Stimulated activated naive CD8-positive, alpha-beta T cell treated with anti-CD3 and anti-CD28 coated beads, Interleukin-15, amount 100 ng/mL, for 72 hours (primary cell): ENCODE data around the gene CHML.
"Not testable (repeated sequence)": the region's sequence is repeated elsewhere in the genome, so short reads cannot be mapped to it uniquely, and the experiment has no call there.

ENCODE experiments used
- ATAC-seq: fragments of 150-1000 bp; cut with Tn5 transposase; 2 replicates; pipeline ENCODE4 v1.10.0; 2021; ENCODE audit warnings: mild to moderate bottlenecking, moderate library complexity
- DNase-seq, 2 donors: peaks; one replicate each; pipeline ENCODE4 v3.0.0; 2021 to 2022
- H3K27ac Mint-ChIP-seq, 2 donors: one replicate each; pipeline ENCODE4 v1.8.0; 2022; ENCODE audit warnings: mild to moderate bottlenecking in 2 of 2, mixed read lengths in 2 of 2, moderate library complexity in 2 of 2
- H3K27me3 Mint-ChIP-seq: one replicate; pipeline ENCODE4 v1.8.0; 2022; ENCODE audit warnings: mixed read lengths
- H3K4me1 Mint-ChIP-seq: one replicate; pipeline ENCODE4 v1.8.0; 2022; ENCODE audit warnings: mild to moderate bottlenecking, mixed read lengths
- H3K4me3 Mint-ChIP-seq, 2 donors: one replicate each; pipeline ENCODE4 v1.8.0; 2022; ENCODE audit warnings: mild to moderate bottlenecking in 2 of 2, mixed read lengths in 2 of 2, moderate library complexity in 1 of 2
- H3K9me3 Mint-ChIP-seq, 2 donors: one replicate each; pipeline ENCODE4 v1.8.0; 2022; ENCODE audit warnings: mixed read lengths in 2 of 2

The CHML gene

GRCh38 chr1:241640149-241640866 lies at the start of gene CHML, which contains the start of gene OPN3:
Gene CHML, minus strand, starts transcription at chr1:241640369. Its CDS starts 4,603 bp downstream, at chr1:241635766.
Gene OPN3, minus strand, starts transcription at chr1:241640369. Its CDS starts 115 bp downstream, at chr1:241640254.
- Mint-ChIP-seq H3K4me1 (peaks cover 52% of the 10 kb centered on the region), H3K27me3 (no peaks in the 10 kb centered on the region), H3K9me3 (peaks cover 11 to 19% of the 10 kb centered on the region in 2 donors), H3K4me3 (peak within 1 kb of the TSS; percentile 81 to 89), H3K27ac (peak within 1 kb of the TSS; percentile 91 to 93)
- ATAC-seq (peak; percentile 97), DNase-seq (peak; percentile 90 to 92)

- Mint-ChIP-seq H3K9me3 (no peaks in the 10 kb centered on the region), H3K27ac (no peak overlapping the region), H3K27me3 (no peaks in the 10 kb centered on the region), H3K4me3 (no peak overlapping the region), H3K4me1 (no peaks in the 10 kb centered on the region)
- DNase-seq, result no peak
- ATAC-seq, result no peak
These were observed 48.8 kb upstream of the CHML start for GRCh38 chr1:241688940-241689368.

- H3K9me3 Mint-ChIP-seq, result peaks cover 6 to 11% of the 10 kb centered on the region in 2 donors
- no peak overlapping the region for H3K27ac Mint-ChIP-seq
- no peak for DNase-seq
- no peak overlapping the region for H3K4me3 Mint-ChIP-seq
- H3K4me1 Mint-ChIP-seq, result no peaks in the 10 kb centered on the region
- H3K27me3 Mint-ChIP-seq, result no peaks in the 10 kb centered on the region
- ATAC-seq, result no peak
These were observed 43.9 kb upstream of the CHML start for GRCh38 chr1:241684108-241684507.

GRCh38 chr1:241682921-241683320 lies 42.8 kb upstream of the CHML start:
- ATAC-seq (no peak), DNase-seq (no peak)
- Mint-ChIP-seq H3K27me3 (no peaks in the 10 kb centered on the region), H3K27ac (no peak overlapping the region), H3K4me1 (peaks cover 2% of the 10 kb centered on the region), H3K9me3 (peaks cover 6 to 11% of the 10 kb centered on the region in 2 donors), H3K4me3 (no peak overlapping the region)

- H3K27ac Mint-ChIP-seq, H3K4me1 Mint-ChIP-seq, ATAC-seq, H3K27me3 Mint-ChIP-seq, DNase-seq, H3K4me3 Mint-ChIP-seq: not testable (repeated sequence)
- peaks cover 6 to 11% of the 10 kb centered on the region in 2 donors for H3K9me3 Mint-ChIP-seq
These were observed 41.8 kb upstream of the CHML start for GRCh38 chr1:241681861-241682448.

GRCh38 chr1:241679961-241680360 lies 39.8 kb upstream of the CHML start:
- no peak overlapping the region for H3K4me3 Mint-ChIP-seq
- H3K4me1 Mint-ChIP-seq, result peaks cover 18% of the 10 kb centered on the region
- no peak for ATAC-seq
- H3K9me3 Mint-ChIP-seq, result peaks cover 6 to 11% of the 10 kb centered on the region in 2 donors
- no peak overlapping the region for H3K27ac Mint-ChIP-seq
- H3K27me3 Mint-ChIP-seq, result no peaks in the 10 kb centered on the region
- no peak for DNase-seq

GRCh38 chr1:241679404-241679803 lies 39.2 kb upstream of the CHML start:
- Mint-ChIP-seq H3K4me3 (no peak overlapping the region), H3K9me3 (peaks cover 6 to 11% of the 10 kb centered on the region in 2 donors), H3K27ac (no peak overlapping the region), H3K4me1 (peaks cover 18% of the 10 kb centered on the region), H3K27me3 (no peaks in the 10 kb centered on the region)
- ATAC-seq (no peak), DNase-seq (no peak)

GRCh38 chr1:241678536-241678935 lies 38.4 kb upstream of the CHML start:
- H3K4me3 Mint-ChIP-seq, result no peak overlapping the region
- peaks cover 6 to 11% of the 10 kb centered on the region in 2 donors for H3K9me3 Mint-ChIP-seq
- no peak for DNase-seq
- ATAC-seq, result no peak
- H3K27ac Mint-ChIP-seq, result no peak overlapping the region
- H3K4me1 Mint-ChIP-seq, result peaks cover 18% of the 10 kb centered on the region
- H3K27me3 Mint-ChIP-seq, result no peaks in the 10 kb centered on the region

- peaks cover 28% of the 10 kb centered on the region for H3K4me1 Mint-ChIP-seq
- peak; percentile 98 for ATAC-seq
- H3K9me3 Mint-ChIP-seq, result peaks cover 6 to 11% of the 10 kb centered on the region in 2 donors
- peak overlapping the region; percentile 44 to 66 for H3K4me3 Mint-ChIP-seq
- DNase-seq, result peak; percentile 35 to 38
- no peaks in the 10 kb centered on the region for H3K27me3 Mint-ChIP-seq
- peak overlapping the region in 1 of 2 donors; percentile 70 for H3K27ac Mint-ChIP-seq
These were observed 37.0 kb upstream of the CHML start for GRCh38 chr1:241677201-241677600.

- no peak overlapping the region for H3K4me3 Mint-ChIP-seq
- H3K4me1 Mint-ChIP-seq, result peaks cover 40% of the 10 kb centered on the region
- peak overlapping the region; percentile 54 to 86 for H3K27ac Mint-ChIP-seq
- H3K9me3 Mint-ChIP-seq, result no peaks in the 10 kb centered on the region
- no peaks in the 10 kb centered on the region for H3K27me3 Mint-ChIP-seq
- ATAC-seq (no peak), DNase-seq (no peak)
These were observed 35.8 kb upstream of the CHML start for GRCh38 chr1:241675983-241676382.

GRCh38 chr1:241674805-241675384 lies 34.7 kb upstream of the CHML start:
- peak overlapping the region in 1 of 2 donors; percentile 76 for H3K27ac Mint-ChIP-seq
- DNase-seq (no peak), ATAC-seq (no peak)
- no peaks in the 10 kb centered on the region for H3K9me3 Mint-ChIP-seq
- no peaks in the 10 kb centered on the region for H3K27me3 Mint-ChIP-seq
- peaks cover 48% of the 10 kb centered on the region for H3K4me1 Mint-ChIP-seq
- H3K4me3 Mint-ChIP-seq, result no peak overlapping the region

- Mint-ChIP-seq H3K27me3 (no peaks in the 10 kb centered on the region), H3K27ac (peak overlapping the region in 1 of 2 donors; percentile 3), H3K4me3 (no peak overlapping the region), H3K9me3 (peaks cover 0 to 9% of the 10 kb centered on the region in 2 donors), H3K4me1 (peaks cover 54% of the 10 kb centered on the region)
- DNase-seq (no peak), ATAC-seq (peak; percentile 41)
These were observed 32.1 kb upstream of the CHML start for GRCh38 chr1:241672301-241672700.

- Mint-ChIP-seq H3K4me3 (no peak overlapping the region), H3K4me1 (peaks cover 26% of the 10 kb centered on the region), H3K9me3 (peaks cover 0 to 9% of the 10 kb centered on the region in 2 donors), H3K27me3 (no peaks in the 10 kb centered on the region), H3K27ac (no peak overlapping the region)
- no peak for ATAC-seq
- no peak for DNase-seq
These were observed 26.2 kb upstream of the CHML start for GRCh38 chr1:241666419-241666818.

- Mint-ChIP-seq H3K4me1 (no peaks in the 10 kb centered on the region), H3K27ac (no peak overlapping the region), H3K4me3 (no peak overlapping the region), H3K9me3 (no peaks in the 10 kb centered on the region), H3K27me3 (no peaks in the 10 kb centered on the region)
- DNase-seq (no peak), ATAC-seq (no peak)
These were observed 20.3 kb upstream of the CHML start for GRCh38 chr1:241660424-241660972.

- H3K4me3 Mint-ChIP-seq, H3K4me1 Mint-ChIP-seq, H3K27ac Mint-ChIP-seq, H3K27me3 Mint-ChIP-seq, ATAC-seq, H3K9me3 Mint-ChIP-seq, DNase-seq: not testable (repeated sequence)
These were observed 18.8 kb upstream of the CHML start for GRCh38 chr1:241659016-241659415.
